ENCODE measurements around the gene RAP1GDS1.

DNA sequence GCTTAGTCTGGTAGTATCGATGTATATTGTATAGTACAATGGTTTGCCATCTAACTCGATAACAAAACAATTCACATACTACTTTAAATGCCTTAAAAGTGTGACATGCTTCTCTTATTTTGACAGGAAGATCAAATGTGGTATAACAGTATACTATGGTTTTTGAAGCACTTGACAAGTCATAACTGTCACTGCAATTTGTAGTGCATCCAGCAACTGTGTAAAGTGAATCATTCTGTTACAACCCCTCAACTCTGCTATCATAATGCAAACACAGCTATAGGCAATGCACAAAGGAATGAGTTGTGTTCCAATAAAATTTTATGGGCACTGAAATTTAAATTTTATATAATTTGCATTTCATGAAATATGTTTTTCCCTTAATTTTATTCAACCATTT lies 14.0 kb downstream of the RAP1GDS1 start:
- TF ChIP-seq POLR2A (IDR thresholded peaks at IDR 0.05; ENCODE audit: low read length) (no peak), GATA1 (IDR thresholded peaks at IDR 0.05; ENCODE audit: low read depth, low read length) (no peak)
